Right kidney (tissue), 1 donor: ENCODE data around the gene PIEZO1.

Experiments
- DNase-seq: peaks from one replicate; pipeline ENCODE4 v3.0.0-alpha.2; 2016

PIEZO1 gene

DNA sequence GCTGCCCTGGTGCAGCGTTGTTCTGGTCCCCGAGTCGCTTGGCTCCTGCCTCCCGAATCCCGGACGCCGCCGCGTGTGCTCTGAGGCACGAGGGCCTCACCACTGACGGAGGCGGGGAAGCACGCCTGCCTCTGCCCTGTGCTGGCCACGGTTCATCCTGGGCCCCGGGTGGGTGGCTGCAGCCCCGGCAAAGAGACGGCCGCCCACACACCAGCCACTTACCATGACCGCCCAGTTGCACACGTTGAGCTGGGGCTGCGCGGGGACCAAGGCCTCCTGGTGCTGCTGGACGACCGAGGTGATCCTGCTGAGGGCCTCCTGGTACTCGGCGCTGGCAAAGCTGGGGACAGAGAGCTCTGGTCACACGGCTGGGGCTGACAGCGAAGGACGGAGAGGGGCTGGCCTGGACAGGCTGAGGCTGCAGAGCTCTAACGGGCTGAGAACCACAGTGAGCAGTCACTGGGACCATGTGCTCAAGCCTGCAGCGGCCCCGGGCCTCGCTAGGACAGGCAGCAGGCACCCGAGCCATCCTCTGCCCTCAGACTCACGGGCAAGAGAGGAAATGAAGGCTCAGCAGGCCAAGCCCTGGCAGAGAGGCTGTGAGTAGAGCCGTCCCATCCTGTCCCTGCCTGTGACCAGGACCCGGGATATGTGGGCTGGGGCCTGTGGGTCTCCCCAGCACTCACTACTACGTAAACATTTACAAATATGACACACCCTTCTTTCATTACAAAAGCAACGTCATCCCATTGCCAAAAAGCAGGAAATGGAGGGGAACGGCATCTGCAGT, 33.0 kb upstream of the PIEZO1 start:
- peak; percentile 40 for DNase-seq

DNA sequence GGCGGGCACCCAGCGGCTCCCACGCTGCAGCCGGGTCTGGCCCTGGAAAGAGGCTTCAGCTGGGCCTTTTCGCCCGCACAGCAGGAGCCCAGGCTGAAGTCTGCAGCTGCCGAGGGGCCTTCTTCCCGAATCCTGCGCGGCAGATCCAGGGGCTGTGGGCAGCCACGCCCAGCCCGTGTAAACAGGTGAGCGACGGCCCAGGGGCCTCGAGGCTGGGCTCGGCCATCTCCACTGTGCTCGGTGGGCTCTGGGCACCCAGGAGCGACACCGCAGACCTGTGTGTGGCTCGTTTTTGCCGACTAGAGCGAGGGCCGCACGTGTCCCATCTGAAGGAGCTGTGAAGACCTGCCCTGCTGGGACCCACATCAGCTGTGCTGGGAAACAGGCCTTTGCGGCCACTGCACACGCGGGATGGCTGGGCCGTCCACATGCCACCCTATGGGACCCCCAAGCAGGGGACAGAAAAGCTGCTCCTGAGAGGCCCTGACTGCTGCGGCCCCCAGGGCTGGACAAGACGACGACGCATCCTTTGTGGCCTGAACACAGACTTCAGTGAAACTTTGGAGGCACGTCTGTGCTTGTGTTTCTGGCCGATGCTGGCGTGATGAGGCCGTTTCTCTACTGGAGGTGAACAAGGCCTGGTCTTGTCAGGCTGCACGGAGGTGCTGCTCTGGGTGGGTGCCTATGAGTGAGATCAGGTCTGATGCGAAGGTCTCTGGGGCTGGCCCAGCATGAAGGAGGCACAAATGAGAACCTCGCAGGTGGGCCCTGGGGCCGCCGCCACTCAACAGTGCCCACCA, 31.9 kb upstream of the PIEZO1 start:
- no peak for DNase-seq

DNA sequence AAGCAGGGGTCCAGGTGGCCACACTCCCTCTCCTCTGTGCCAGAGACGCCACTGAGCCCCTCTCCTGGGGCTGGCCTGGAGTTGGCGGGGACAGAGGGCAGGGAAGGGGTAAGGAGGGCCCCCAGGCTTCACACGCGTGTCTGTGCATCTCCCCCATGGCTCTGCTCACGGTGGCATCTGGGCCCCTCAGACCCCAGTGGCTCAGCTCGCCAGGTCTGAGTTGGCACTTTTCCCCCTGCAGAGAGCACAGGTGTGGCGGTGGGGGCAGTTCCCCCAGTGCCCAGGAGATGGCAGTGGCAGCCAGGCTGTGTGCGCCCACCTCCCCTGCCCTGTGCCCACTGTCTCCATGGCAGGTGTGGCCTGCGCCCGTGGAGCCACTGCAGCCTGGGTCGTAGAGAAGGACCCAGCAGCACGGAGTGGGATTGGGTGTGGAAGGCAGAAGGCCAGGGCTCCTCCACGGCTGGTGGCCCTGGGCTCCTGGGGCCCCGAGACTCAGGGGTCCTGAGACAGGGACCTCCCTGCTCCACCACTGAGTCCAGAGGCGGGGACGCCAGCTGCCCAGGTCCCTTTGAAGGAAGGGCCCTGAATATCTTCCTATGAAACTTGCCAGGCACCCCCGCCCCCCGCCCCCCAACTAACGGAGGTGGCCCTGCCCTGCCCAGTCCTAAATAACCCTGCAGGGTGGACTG, 31.0 kb upstream of the PIEZO1 start:
- peak; percentile 43 for DNase-seq

DNA sequence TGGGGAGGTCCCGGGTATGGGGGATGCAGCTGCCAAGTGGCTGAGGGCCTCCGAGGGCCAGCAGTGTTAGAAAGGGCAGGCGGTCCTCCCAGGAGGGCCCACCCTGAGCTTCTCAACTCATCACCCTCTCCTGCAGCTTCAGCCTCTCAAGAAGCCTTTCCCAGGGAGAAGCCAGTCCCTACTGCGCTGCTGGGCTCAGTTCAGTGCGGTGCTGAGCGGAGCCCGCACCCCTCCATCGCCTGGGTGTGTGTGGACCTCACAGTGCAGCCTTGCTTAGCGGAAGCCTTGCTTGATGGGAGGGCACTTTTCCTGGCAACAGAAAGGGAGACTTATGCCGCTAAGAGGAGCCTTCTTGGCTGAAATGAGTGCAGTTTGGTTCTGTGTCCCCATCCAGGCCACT, 30.2 kb upstream of the PIEZO1 start:
- no peak for DNase-seq

DNA sequence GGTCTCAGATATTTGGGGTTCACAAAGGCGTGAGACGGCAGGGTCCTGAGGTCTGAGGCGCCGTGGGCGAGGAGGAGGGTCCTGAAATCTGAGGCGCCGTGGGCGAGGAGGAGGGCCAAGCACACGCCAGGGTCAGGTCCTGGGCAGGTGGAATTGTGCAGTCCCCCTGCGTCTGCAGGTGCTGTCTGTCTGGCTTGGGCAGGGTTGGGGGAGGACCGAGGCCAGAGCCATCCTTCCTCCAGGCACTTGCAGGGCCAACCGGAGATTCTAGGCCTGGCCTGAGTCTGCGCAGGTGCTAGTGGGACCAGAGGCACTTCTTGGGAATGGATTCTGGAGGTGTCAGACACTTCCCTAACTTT, 29.1 kb upstream of the PIEZO1 start:
- DNase-seq = no peak

DNA sequence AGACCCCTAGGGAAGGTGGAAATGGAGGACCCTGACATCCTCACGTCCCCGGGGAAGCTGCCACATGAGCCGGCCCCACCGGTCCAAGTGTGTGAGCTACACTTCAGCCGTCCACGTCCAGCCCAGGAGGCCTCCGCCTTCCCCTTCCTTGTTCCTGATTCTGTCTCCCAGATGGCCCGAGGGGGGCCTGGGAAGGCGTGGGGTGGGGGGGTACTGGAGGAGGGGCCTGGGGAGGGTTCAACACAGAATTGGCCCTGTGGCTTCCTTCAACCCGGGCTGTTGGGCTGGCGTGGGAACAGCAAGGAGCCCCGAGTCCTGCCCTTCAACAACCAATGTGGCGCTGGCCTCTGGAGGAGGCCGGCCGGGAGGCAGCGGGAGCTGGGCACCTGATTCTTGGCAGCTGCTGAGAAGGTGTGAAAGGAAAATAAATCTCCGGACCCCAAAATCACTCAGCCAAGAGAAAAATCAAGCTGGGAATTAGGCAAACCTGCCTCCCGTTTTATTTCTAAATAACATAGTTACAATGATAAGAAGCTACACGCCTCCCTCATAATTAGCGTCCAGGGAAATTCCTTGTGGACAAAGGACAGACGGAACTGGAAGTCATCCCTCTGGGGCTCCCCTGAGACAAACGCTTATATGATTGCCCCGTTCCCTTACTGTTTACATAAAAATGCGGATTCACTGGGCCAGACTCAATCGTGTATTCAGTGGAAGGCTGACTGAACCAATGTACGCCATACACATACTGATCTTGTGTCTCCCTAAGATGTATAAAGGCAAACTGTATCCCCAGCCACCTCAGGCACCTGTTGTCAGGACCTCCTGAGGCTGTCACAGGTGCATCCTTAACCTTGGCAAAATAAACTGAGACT, 28.5 kb upstream of the PIEZO1 start:
- no peak for DNase-seq

DNA sequence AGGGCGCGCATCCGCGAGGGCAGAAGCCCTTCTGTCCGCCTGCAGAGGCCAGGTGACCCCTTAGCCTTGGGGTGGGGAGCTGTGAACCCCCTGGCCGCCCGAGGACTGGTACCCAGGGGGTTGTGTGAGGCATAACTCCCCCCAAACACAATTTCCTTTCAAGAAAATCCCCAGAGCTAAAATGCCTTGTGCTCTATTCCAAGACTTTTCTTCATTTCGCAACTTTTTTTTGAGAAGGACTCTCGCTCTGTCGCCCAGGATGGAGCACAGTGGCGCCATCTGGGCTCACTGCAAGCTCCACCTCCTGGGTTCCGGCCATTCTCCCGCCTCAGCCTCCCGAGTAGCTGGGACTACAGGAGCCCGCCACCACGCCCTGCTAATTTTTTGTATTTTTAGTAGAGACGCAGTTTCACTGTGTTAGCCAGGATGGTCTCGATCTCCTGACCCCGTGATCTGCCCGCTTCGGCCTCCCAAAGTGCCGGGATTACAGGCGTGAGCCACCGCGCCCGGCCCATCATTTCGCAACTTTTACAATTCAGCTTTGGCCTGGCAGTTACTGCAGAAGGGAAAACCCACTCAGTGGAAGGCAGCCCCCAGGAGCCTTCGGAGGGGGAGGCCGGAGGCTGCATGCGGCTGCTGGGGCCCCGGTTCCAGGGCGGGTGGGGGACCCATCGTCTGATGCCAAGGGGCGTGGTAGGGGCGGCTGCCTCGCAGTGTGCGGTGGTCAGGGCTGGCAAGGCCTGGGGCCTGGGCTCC, 27.7 kb upstream of the PIEZO1 start:
- no peak for DNase-seq

DNA sequence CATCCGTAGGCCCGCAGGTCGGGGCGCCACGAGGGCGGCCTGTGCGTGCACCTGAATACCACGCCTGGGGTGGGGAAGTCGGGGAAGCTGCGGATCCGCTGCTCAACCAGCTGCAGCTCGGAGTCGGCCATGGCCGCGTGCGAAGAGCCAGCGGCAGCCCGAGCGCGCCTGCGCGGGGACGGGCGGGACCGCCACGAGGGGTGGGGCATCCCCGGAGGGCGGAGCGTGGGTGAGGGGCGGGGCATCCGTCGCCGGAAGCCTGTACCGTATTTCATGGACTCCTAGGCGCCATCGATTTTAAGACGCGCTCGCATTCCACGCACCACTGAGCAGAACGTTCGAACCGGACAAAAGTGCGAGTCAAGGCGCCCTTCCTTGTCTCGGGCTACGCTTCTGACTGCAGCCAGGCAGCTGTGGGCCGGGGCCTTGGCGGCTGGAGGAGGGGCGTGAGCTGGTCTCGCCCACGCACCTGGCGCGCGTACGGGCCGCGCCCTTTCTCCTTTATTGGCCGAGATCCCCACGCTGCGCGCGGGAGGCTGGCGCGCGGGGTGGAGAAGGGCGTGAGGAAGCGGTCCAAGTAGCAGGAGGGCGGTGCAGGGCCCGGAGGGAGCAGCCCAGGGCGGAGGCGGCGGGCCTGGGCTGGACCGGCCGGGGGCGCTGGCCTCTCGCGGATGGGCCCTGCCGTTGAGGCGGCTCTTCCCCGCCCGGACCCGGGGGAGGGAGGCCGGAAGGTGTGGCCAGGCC, 26.9 kb upstream of the PIEZO1 start, which contains the start of gene APRT:
APRT (minus strand) TSS at position 160 of the 744 bp plus-strand sequence; CDS start at position 131, 29 bp downstream.
- DNase-seq = peak; percentile 89

DNA sequence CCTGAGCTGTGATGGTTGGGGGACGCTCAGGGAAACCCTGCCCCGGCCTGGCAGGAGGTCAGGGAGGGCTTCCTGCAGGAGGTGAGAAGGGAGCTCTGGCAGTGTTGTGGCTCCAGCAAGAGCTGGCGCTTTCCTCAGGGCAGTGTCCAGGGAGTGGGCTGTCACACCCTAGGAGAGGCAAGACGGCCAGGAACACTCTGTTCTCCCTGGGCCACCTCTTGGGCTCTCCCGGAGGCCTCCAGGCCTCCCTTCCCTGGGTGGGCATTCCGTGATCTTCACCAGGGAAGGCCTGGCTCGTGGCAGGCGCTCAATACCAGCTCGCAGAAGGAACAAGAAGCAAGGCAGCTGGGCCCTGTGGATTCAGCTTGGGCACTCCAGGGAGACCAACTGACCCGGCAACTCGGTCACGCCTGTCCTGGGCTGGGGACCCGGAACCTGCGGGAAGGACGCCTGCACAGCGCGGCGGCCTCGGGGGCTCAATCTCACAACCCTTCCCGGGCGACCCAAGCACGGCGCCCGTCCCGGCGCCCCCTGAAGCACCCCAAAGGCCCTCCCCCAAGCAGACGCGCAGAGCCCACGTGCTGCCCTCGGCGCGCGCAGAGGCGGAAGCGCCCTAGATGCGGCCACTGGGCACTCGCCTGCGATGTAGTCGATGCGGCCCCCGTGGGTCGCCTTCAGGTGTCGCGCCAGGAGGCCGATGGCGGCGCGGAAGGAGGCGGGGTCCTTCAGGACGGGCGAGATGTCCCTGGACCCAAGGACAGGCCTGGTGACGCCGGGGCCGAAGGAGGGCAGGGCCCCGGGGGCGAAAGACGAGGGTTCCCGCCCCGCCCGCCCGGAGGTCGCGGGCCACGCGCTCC, 26.1 kb upstream of the PIEZO1 start:
- peak; percentile 91 for DNase-seq

DNA sequence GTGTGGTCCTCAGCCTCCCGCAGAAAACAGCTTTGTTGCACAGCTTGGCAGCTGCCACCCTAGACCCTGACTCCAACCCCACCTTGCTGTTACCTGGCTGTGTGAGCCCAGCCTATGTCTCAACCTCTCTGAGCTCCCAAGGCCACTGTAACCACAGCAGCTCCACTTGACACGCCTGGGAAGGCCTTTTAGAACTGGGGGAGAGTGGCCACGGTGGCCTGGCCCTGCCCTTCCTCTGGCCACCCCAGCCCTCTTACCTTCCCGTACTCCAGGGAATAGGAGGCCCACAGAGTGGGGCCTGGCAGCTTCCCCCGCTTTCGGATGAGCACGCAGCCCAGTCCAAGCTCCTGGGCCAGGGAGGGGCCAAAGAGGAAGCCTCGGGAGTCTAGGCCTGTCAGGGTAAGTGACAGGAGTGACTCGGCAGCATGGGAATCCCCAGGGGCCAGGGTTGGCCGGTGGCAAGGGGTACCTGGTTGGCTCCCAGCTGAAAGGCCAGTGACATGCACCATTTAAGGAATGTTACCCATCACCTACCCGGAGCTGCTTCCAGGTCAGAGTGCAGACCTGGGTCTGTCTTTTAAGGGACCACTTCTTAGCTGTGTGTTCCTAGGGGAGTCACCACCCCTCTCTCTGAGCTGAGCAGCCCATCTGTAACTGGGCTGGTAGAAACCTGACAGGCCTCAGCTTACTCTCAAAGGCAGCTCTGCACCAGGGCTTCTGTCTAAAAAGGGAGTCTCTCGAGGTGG, 25.3 kb upstream of the PIEZO1 start:
- no peak for DNase-seq

DNA sequence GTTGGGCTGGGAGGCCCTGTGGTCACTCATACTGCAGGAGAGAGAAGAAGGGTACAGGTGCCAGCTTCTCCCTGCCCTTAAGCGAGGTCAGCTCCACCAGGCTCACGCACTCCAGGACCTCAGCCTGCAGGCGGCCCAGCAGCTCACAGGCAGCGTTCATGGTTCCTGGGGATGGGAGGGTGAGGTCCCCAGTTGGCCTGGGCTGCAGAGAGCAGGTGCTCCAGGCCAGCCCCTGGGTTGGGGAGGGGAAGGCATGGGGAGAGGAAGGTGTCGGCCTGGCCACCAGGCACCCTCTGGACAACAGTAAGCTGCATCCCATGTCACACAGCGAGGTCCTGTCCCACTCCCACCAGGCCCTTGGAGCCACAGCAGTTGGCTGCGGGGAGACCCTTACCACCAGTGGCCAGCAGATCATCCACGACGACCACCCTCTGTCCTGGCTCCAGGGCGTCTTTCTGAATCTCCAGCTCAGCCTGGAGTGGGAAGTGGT, 24.7 kb upstream of the PIEZO1 start:
- DNase-seq = no peak

DNA sequence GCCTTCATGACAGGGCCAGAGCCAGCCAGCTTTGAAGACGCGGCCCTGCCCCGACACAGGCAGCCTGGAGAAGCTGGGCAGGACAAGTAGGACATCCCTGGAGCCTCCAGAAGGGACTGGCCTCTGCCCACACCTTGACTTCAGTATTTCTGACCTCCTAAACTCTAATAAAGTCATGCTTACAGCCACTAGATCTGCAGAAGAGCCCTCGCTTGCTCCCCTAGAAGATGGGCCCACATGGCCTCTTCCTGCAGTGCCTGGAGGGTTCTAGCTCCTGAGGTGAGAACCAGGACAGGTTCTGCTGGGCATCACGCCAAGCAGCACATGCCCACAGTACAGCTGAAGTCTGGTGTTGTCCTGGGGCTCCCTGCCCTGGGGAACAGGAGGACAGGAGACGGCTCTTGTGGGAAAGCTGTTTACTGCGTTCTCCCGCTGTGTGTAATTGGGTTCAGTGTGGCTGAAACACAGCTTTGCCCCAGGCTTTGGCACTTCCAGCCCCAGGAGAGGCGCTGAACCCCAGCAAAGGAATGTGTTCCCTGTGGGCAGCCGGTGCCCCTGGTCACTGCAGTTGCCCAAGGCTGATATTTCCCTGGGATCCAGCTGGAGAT, 24.2 kb upstream of the PIEZO1 start:
- no peak for DNase-seq

DNA sequence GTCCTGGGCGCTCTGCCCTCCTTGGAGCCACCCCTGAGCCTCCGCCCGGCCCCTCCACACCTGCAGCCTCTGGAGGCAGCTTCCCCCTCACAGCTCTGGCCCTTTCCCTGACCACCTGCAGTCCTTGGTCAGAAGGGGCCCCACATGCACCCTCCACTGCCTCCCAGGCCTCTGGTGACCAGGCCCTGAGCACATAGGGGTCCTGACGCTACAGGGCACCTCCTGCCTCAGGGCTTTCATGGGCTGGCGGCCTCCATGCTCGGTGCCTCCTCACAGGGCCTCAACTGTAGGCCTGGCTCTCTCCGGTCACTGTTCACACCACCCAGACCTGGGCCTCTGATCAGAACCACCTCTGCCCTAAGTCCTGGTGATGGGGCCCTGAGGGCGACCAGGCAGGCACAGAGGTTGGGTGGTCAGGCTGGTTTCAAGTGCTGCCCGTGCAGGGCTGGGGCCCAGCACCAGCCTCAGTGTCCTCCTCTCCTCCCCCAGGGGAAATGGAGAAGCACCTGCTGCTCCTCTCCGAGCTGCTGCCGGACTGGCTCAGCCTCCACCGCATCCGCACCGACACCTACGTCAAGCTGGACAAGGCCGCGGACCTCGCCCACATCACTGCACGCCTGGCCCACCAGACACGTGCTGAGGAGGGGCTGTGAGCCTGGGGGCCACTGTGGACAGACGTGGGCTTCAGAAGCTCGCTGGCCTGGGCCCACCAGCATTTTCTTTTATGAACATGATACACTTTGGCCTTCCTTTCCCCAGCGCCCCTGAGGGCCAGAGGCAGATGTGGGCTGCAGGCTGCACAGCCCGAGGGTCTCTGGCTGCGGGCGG, 22.8 kb upstream of the PIEZO1 start:
- no peak for DNase-seq

DNA sequence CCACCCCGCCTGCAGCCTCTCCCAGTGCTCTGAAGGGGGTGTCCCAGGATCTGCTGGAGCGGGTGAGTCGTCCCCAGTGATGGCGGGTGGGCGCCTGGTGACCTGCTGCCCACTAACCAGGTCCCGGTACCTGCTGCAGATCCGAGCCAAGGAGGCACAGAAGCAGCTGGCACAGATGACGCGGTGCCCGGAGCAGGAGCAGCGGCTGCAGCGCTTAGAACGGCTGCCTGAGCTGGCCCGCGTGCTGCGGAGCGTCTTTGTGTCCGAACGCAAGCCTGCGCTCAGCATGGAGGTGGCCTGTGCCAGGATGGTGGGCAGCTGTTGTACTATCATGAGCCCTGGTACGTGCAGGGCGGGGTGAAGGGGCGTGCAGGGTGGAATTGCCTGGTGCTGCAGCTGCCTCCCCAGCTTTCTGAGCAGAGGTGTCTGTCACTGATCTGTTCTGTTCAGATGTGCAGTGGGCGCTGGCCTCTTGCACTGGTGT, 22.2 kb upstream of the PIEZO1 start:
- DNase-seq = no peak

DNA sequence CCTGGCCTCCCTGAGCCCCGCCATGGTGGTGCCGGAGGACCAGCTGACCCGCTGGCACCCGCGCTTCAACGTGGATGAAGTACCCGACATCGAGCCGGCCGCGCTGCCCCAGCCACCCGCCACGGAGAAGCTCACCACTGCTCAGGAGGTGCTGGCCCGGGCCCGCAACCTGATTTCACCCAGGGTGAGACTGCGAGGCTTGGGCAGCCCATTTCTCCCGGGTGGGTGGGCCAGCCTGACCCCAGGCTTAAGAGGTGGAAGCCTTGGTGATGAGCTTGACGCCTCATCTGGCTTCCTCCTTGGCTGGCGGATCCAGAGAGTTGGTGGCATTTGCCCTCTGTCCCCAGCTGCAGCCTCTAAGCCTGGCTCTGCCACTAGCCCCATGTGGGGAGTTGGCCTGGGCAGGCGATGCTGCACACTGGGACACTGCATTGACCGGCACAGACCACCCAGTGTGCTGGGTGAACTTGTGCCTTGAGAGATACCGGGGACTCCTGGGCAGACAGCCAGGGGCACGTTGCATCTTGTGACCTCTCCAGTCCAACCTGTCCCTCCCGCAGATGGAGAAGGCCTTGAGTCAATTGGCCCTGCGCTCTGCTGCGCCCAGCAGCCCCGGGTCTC, 21.6 kb upstream of the PIEZO1 start:
- DNase-seq = no peak

DNA sequence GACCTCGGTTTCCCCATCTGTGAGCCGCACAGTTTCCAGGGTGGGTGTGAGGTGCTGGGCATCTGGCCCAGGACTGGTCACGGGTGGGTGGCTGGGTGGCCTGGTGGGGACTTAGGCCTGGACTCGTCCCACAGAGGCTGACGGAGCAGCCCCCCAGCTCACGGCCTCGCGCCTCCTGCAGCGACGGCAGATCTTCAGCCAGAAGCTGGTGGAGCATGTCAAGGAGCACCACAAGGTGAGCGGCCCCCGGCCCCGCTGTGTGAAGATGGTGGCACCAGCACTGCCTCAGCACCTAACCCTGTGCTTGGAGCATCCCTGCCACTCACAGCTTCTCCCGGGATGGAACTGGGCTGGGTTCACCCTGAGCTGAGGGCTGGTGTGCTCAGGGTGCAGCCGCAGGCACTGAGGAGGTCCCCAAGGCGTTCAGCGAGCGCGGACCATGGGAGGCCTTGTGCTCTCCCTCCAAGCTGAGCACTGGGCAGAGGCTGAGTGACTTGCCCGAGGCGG, 20.9 kb upstream of the PIEZO1 start:
- DNase-seq = no peak
